ENCODE results near the gene TPH2. TPM values are rescaled to one million over a fixed set of nuclear protein-coding genes. Genes with fewer than 3 reads are reported as not detected.
A peak's percentile ranks its signal among the peaks of the same experiment; 100 is the strongest.

The TPH2 gene
- total RNA-seq, 1 experiment from 2014 or later: 0.66 TPM

GRCh38 chr12:71945121-71945520 lies 6.5 kb downstream of the TPH2 start:
- Mint-ChIP-seq H3K27me3 (ENCODE audit: low read depth) (no peaks in the 10 kb centered on the region), H3K4me3 (no peak overlapping the region), H3K27ac (peak overlapping the region in 2 of 3 experiments; percentile 1 to 98; a peak in 3 of 7 replicates), H3K36me3 (ENCODE audit: insufficient read depth in 1 of 3, low read depth in 3 of 3) (no peaks in the 10 kb centered on the region), H3K4me1 (peaks cover 71 to 79% of the 10 kb centered on the region in 2 experiments), H3K9me3 (no peaks in the 10 kb centered on the region)
- Histone ChIP-seq H3K23me2 (ENCODE audit: insufficient read length, low read depth, low read length, poor library complexity, severe bottlenecking) (no peaks in the 10 kb centered on the region), H4K5ac (ENCODE audit: insufficient read length, low read depth, low read length) (no peak overlapping the region), H3K56ac (ENCODE audit: insufficient read length, low read depth, low read length) (no peak overlapping the region), H3K23ac (ENCODE audit: insufficient read length, low read depth, low read length) (no peak overlapping the region), H2BK5ac (ENCODE audit: insufficient read length, low read length) (no peak overlapping the region), H3K27ac (ENCODE audit: insufficient read length, low read depth, low read length) (no peak overlapping the region), H3K4ac (ENCODE audit: low read depth, low read length) (no peak overlapping the region), H3K79me2 (ENCODE audit: insufficient read depth, low read length) (no peaks in the 10 kb centered on the region), H2AK5ac (ENCODE audit: insufficient read length, low read length) (no peak overlapping the region), H2BK15ac (ENCODE audit: low read depth, low read length) (no peak overlapping the region), H2AFZ (ENCODE audit: low read length) (no peak overlapping the region), H4K8ac (replicated peaks; ENCODE audit: insufficient read length, low read depth, low read length) (no peak overlapping the region), H3K79me1 (ENCODE audit: insufficient read depth, low read depth, low read length, poor library complexity, severe bottlenecking) (no peaks in the 10 kb centered on the region), H3K14ac (ENCODE audit: insufficient read depth, low read length) (no peak overlapping the region; the same call in 1 of the 2 replicates), H2BK12ac (ENCODE audit: insufficient read length, low read depth, low read length) (no peak overlapping the region), H2BK120ac (ENCODE audit: low read depth, low read length, poor library complexity, severe bottlenecking) (no peak overlapping the region), H3K9ac (ENCODE audit: extremely low read depth, insufficient read length, low read length) (no peak overlapping the region), H3K4me1 (ENCODE audit: insufficient read depth, low read length) (peaks cover 19% of the 10 kb centered on the region), H3K4me2 (ENCODE audit: insufficient read depth, insufficient read length, low read length) (no peak overlapping the region), H3K18ac (ENCODE audit: insufficient read length, low read depth, low read length) (no peak overlapping the region), H2BK20ac (ENCODE audit: low read depth, low read length, poor library complexity, severe bottlenecking) (no peak overlapping the region), H3K27me3 (ENCODE audit: insufficient read depth, low read length) (no peaks in the 10 kb centered on the region), H3T11ph (ENCODE audit: low read length) (no peak overlapping the region), H4K20me1 (ENCODE audit: control insufficient read depth, insufficient read depth, insufficient read length) (no peaks in the 10 kb centered on the region), H4K91ac (ENCODE audit: insufficient read length, low read depth, low read length) (no peak overlapping the region), H3K9me3 (ENCODE audit: control insufficient read depth, low read depth, low read length) (no peaks in the 10 kb centered on the region)
- no peak for DNase-seq
- no peak for TF ChIP-seq CTCF (conservative IDR thresholded peaks at IDR 0.05)
- no CpG with 5 or more reads among the region's 1 CpG for WGBS (ENCODE audit: extremely low coverage, insufficient read length, low lambda C conversion rate)

All from H9 (cell line).